ENCODE data around the gene HELZ2. TPM values are rescaled to one million over a fixed set of nuclear protein-coding genes. Genes with fewer than 3 reads are reported as not detected.

The HELZ2 gene
- total RNA-seq, 1 experiment from 2014 or later, result 135 TPM

GRCh38 chr20:63595416-63596127, 21.5 kb upstream of the HELZ2 start:
- TF ChIP-seq CTCF (IDR thresholded peaks at IDR 0.05; ENCODE audit: unreplicated experiment), result no peak
- Mint-ChIP-seq H3K9me3 (ENCODE audit: low read depth, unreplicated experiment) (no peaks in the 10 kb centered on the region), H3K4me3 (ENCODE audit: low read depth, unreplicated experiment) (no peak overlapping the region), H3K27ac (ENCODE audit: unreplicated experiment) (no peak overlapping the region), H3K4me1 (ENCODE audit: low read depth, unreplicated experiment) (no peaks in the 10 kb centered on the region), H3K36me3 (ENCODE audit: insufficient read depth, unreplicated experiment) (peaks cover 35% of the 10 kb centered on the region), H3K27me3 (ENCODE audit: unreplicated experiment) (no peaks in the 10 kb centered on the region)
- no peak for DNase-seq
- intact Hi-C loops (cut with micrococcal nuclease; ENCODE audit: unreplicated experiment), result no loop called here
- no TSS peak for BruUV-seq (replicated peaks)
- CTCF ChIA-PET, result no interaction called here

- Mint-ChIP-seq H3K4me1 (ENCODE audit: low read depth, unreplicated experiment) (no peaks in the 10 kb centered on the region), H3K27ac (ENCODE audit: unreplicated experiment) (no peak overlapping the region), H3K36me3 (ENCODE audit: insufficient read depth, unreplicated experiment) (peaks cover 32% of the 10 kb centered on the region), H3K27me3 (ENCODE audit: unreplicated experiment) (no peaks in the 10 kb centered on the region), H3K9me3 (ENCODE audit: low read depth, unreplicated experiment) (no peaks in the 10 kb centered on the region), H3K4me3 (ENCODE audit: low read depth, unreplicated experiment) (no peak overlapping the region)
- intact Hi-C loops (cut with micrococcal nuclease; ENCODE audit: unreplicated experiment), result no loop called here
- no peak for TF ChIP-seq CTCF (IDR thresholded peaks at IDR 0.05; ENCODE audit: unreplicated experiment)
- CTCF ChIA-PET, result no interaction called here
- DNase-seq, result no peak
- BruUV-seq (replicated peaks), result no TSS peak
Measured at GRCh38 chr20:63594043-63594561, 20.1 kb upstream of the HELZ2 start.

- Mint-ChIP-seq H3K27ac (ENCODE audit: unreplicated experiment) (no peak overlapping the region), H3K4me1 (ENCODE audit: low read depth, unreplicated experiment) (no peaks in the 10 kb centered on the region), H3K9me3 (ENCODE audit: low read depth, unreplicated experiment) (no peaks in the 10 kb centered on the region), H3K4me3 (ENCODE audit: low read depth, unreplicated experiment) (no peak overlapping the region), H3K36me3 (ENCODE audit: insufficient read depth, unreplicated experiment) (peaks cover 27% of the 10 kb centered on the region), H3K27me3 (ENCODE audit: unreplicated experiment) (no peaks in the 10 kb centered on the region)
- no peak for TF ChIP-seq CTCF (IDR thresholded peaks at IDR 0.05; ENCODE audit: unreplicated experiment)
- intact Hi-C loops (cut with micrococcal nuclease; ENCODE audit: unreplicated experiment), result no loop called here
- CTCF ChIA-PET, result no interaction called here
- no peak for DNase-seq
- no TSS peak for BruUV-seq (replicated peaks)
Measured at GRCh38 chr20:63592661-63593060, 18.6 kb upstream of the HELZ2 start.

- Mint-ChIP-seq H3K9me3 (ENCODE audit: low read depth, unreplicated experiment) (no peaks in the 10 kb centered on the region), H3K36me3 (ENCODE audit: insufficient read depth, unreplicated experiment) (peaks cover 20% of the 10 kb centered on the region), H3K4me1 (ENCODE audit: low read depth, unreplicated experiment) (no peaks in the 10 kb centered on the region), H3K27me3 (ENCODE audit: unreplicated experiment) (no peaks in the 10 kb centered on the region), H3K4me3 (ENCODE audit: low read depth, unreplicated experiment) (no peak overlapping the region), H3K27ac (ENCODE audit: unreplicated experiment) (no peak overlapping the region)
- intact Hi-C loops (cut with micrococcal nuclease; ENCODE audit: unreplicated experiment), result no loop called here
- CTCF ChIA-PET, result no interaction called here
- TF ChIP-seq CTCF (IDR thresholded peaks at IDR 0.05; ENCODE audit: unreplicated experiment), result no peak
- no TSS peak for BruUV-seq (replicated peaks)
- no peak for DNase-seq
Measured at GRCh38 chr20:63591786-63592355, 17.8 kb upstream of the HELZ2 start.

Measured in Calu3 (cell line).